IPS-15b (cell line): ENCODE measurements around the gene TTLL13.
"Not testable (repeated sequence)": the region's sequence is repeated elsewhere in the genome, so short reads cannot be mapped to it uniquely, and the experiment has no call there.

Experiments used
- H3K27me3 ChIP-seq: one replicate; pipeline ENCODE4 v1.6.1; 2013; ENCODE audit warnings: low read length; ENCODE audit not compliant: control insufficient read depth, insufficient read depth
- H3K36me3 ChIP-seq: one replicate; pipeline ENCODE4 v1.6.1; 2013; ENCODE audit warnings: low read length; ENCODE audit not compliant: control insufficient read depth, insufficient read depth
- H3K4me1 ChIP-seq: one replicate; pipeline ENCODE4 v1.6.1; 2013; ENCODE audit warnings: mild to moderate bottlenecking, low read length; ENCODE audit not compliant: control insufficient read depth, insufficient read depth
- H3K4me3 ChIP-seq: one replicate; pipeline ENCODE4 v1.5.1; 2013; ENCODE audit warnings: low read depth, low read length
- H3K9ac ChIP-seq: one replicate; pipeline ENCODE4 v1.6.1; 2013; ENCODE audit warnings: low read depth, mild to moderate bottlenecking, low read length
- H3K9me3 ChIP-seq: one replicate; pipeline ENCODE4 v1.6.1; 2013; ENCODE audit warnings: mild to moderate bottlenecking, low read length; ENCODE audit not compliant: control insufficient read depth, insufficient read depth

TTLL13 gene

DNA sequence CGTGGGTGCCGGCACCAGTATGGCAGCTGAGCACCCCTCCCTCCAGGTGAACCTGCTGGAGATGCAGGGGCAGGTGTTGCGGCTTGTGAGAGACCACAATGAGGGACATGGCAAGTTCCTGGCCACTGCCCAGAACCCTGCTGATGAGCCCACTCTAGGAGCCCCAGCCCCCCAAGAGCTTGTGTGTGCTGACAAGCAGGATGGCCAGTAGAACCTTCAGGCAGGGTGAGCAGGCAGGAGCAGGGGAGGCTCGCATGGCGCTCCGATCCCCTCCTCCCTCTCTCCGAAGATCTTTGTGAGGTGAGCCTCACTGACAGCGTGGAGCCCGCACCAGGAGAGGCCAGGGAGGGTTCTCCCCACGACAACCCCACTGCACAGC, 45.9 kb downstream of the TTLL13 start:
- Histone ChIP-seq H3K36me3 (no peaks in the 10 kb centered on the region), H3K4me1 (no peaks in the 10 kb centered on the region), H3K9me3 (no peaks in the 10 kb centered on the region), H3K27me3 (no peaks in the 10 kb centered on the region), H3K9ac (no peak overlapping the region), H3K4me3 (no peak overlapping the region)

- H3K4me1 ChIP-seq, H3K4me3 ChIP-seq, H3K9ac ChIP-seq, H3K36me3 ChIP-seq, H3K27me3 ChIP-seq, H3K9me3 ChIP-seq: not testable (repeated sequence)
Observed at GRCh38 chr15:90296316-90296884, 47.0 kb downstream of the TTLL13 start.

DNA sequence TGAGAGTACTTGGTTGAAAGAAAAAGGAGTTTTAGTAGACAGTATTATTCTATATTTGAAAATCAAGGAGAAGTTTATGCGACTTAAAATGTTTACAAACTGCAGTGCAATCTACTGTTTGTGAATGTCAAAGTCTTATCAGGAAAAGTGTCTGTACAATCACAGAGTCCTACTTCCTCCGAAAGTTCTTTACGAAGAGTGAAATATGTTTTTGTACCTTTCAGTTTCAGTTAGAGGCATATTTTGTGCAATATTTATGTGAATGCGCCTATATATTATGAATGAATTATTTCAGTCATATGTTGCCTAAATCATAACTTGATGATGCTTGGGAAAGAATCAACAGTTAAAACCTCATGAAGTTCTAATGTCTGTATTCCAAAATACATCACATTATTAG, 47.7 kb downstream of the TTLL13 start:
- H3K9ac ChIP-seq, result no peak overlapping the region
- peaks cover 3% of the 10 kb centered on the region for H3K4me1 ChIP-seq
- H3K36me3 ChIP-seq, result no peaks in the 10 kb centered on the region
- no peak overlapping the region for H3K4me3 ChIP-seq
- H3K27me3 ChIP-seq, result no peaks in the 10 kb centered on the region
- H3K9me3 ChIP-seq, result no peaks in the 10 kb centered on the region

GRCh38 chr15:90300541-90300940, 51.2 kb downstream of the TTLL13 start:
- H3K4me1 ChIP-seq, result peaks cover 3% of the 10 kb centered on the region
- no peaks in the 10 kb centered on the region for H3K9me3 ChIP-seq
- H3K9ac ChIP-seq, result no peak overlapping the region
- no peaks in the 10 kb centered on the region for H3K36me3 ChIP-seq
- H3K27me3 ChIP-seq, result no peaks in the 10 kb centered on the region
- H3K4me3 ChIP-seq, result no peak overlapping the region

DNA sequence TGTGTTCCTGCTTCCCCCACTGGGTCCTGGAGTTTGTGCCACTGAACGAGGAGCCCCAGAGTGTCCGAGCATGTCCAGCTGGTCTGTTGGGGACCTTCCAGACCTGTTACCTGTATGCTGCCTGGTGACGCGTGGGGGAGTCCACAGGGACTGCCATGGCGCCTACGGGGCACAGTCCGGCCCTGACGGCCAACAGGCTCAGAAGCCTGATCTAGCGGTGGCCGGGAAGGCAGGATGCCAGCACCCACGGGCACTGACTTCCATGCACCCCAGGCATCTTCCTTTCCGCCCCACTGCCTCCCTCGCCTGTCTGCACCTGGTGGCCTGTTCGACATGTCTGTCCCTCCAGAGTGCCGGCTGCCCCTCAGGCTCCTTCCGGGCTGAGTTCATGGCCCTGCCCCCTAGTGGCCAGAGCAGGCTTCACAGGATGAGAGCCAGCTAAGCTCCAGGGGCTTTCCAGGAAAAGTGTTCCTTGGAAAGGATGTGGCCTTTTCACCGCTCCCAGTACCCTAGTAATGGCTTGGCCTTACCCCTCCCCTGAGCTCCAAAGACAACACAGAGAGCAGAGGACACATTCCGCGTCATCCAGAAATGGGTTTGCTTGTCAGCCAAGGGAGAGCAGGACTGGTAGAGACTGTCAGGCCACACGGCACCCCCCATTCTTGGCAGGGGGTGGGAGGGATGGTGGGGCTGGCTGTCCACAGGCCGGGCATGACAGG, 51.8 kb downstream of the TTLL13 start:
- no peaks in the 10 kb centered on the region for H3K9me3 ChIP-seq
- H3K27me3 ChIP-seq, result no peaks in the 10 kb centered on the region
- no peak overlapping the region for H3K4me3 ChIP-seq
- no peak overlapping the region for H3K9ac ChIP-seq
- no peaks in the 10 kb centered on the region for H3K36me3 ChIP-seq
- peaks cover 3% of the 10 kb centered on the region for H3K4me1 ChIP-seq

GRCh38 chr15:90301707-90302300, 52.4 kb downstream of the TTLL13 start:
- H3K9me3 ChIP-seq, result no peaks in the 10 kb centered on the region
- peaks cover 3% of the 10 kb centered on the region for H3K4me1 ChIP-seq
- H3K36me3 ChIP-seq, result no peaks in the 10 kb centered on the region
- no peak overlapping the region for H3K4me3 ChIP-seq
- no peaks in the 10 kb centered on the region for H3K27me3 ChIP-seq
- no peak overlapping the region for H3K9ac ChIP-seq

- not testable (repeated sequence) for H3K4me1 ChIP-seq, H3K27me3 ChIP-seq, H3K9ac ChIP-seq, H3K4me3 ChIP-seq, H3K36me3 ChIP-seq, H3K9me3 ChIP-seq
Observed at GRCh38 chr15:90305355-90305754, 56.0 kb downstream of the TTLL13 start.

DNA sequence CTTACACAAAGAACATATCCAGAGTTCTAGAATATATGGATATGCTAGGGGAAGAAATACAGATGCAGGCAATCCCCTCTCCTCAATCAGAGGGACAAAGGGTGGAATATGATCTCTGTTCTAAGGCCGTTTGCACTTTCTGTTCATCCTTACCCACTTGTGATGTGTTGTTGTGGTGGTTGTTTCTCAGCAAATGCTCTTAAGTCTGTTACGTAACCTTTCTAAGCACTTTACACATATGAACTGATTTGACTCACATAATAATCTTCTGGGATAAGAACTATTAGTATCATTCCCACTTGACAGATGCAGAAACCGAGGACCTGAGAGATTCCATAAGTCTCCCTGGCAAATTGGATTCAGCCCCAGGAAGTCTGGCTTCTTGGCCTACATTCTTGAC, 56.6 kb downstream of the TTLL13 start:
- Histone ChIP-seq H3K9me3 (no peaks in the 10 kb centered on the region), H3K36me3 (no peaks in the 10 kb centered on the region), H3K27me3 (no peaks in the 10 kb centered on the region), H3K9ac (no peak overlapping the region), H3K4me3 (no peak overlapping the region), H3K4me1 (peaks cover 2% of the 10 kb centered on the region)

GRCh38 chr15:90306560-90306959, 57.2 kb downstream of the TTLL13 start:
- no peaks in the 10 kb centered on the region for H3K36me3 ChIP-seq
- H3K4me1 ChIP-seq, result no peaks in the 10 kb centered on the region
- no peak overlapping the region for H3K4me3 ChIP-seq
- no peak overlapping the region for H3K9ac ChIP-seq
- no peaks in the 10 kb centered on the region for H3K9me3 ChIP-seq
- no peaks in the 10 kb centered on the region for H3K27me3 ChIP-seq

DNA sequence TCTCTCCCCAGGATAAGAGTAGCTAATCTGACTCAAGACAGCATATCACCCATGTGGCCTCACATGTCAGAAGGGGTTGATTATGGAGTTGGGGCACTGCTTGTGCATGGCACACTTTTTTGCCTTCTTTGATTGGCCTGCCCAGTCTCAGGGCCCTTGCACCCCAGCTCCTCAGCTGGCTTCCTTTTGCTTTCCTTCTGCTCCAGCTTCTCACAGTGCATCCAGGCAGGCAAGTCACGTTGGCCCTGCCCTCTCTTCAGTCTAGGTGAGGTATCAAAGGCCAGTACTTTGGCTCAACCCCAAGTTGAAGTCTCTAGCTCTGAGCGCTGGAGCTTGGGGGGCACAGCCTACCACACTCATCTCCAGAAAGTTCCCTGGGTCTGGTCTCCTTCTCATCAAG, 58.3 kb downstream of the TTLL13 start:
- no peak overlapping the region for H3K4me3 ChIP-seq
- H3K4me1 ChIP-seq, result no peaks in the 10 kb centered on the region
- H3K9me3 ChIP-seq, result no peaks in the 10 kb centered on the region
- no peak overlapping the region for H3K9ac ChIP-seq
- H3K36me3 ChIP-seq, result no peaks in the 10 kb centered on the region
- H3K27me3 ChIP-seq, result no peaks in the 10 kb centered on the region

DNA sequence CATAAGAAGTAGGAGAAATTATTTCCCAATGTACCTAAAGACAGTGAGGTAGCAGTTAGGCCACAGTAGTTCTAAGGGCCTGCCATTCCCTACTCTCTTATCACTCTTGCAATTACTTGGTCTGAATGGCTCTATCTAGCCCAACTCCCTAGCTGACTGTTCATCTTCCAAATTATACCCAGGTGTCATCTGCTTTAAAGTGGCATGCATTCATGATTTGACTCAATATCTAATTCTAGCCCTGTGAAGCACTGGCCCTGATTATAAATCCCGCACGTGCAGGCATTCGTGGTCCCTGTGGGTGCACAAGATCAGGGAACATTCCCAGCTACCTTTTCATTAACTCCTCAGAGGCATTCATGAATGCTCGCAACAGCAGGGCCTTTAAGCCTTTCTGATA, 59.7 kb downstream of the TTLL13 start:
- H3K4me1 ChIP-seq, result no peaks in the 10 kb centered on the region
- no peak overlapping the region for H3K4me3 ChIP-seq
- no peaks in the 10 kb centered on the region for H3K27me3 ChIP-seq
- H3K9me3 ChIP-seq, result no peaks in the 10 kb centered on the region
- H3K9ac ChIP-seq, result no peak overlapping the region
- no peaks in the 10 kb centered on the region for H3K36me3 ChIP-seq
